ENCODE results near the gene CAMSAP2.
"Not testable (repeated sequence)": the region's sequence is repeated elsewhere in the genome, so short reads cannot be mapped to it uniquely, and the experiment has no call there.

The CAMSAP2 gene

GRCh38 chr1:200783926-200784325 lies 45.2 kb downstream of the CAMSAP2 start:
- DNase-seq: no peak

- DNase-seq: peak; percentile 9
Observed at GRCh38 chr1:200784576-200784975, 45.9 kb downstream of the CAMSAP2 start.

GRCh38 chr1:200786788-200787187 lies 48.1 kb downstream of the CAMSAP2 start:
- DNase-seq: peak; percentile 32

GRCh38 chr1:200787896-200788387 lies 49.2 kb downstream of the CAMSAP2 start:
- DNase-seq: no peak

GRCh38 chr1:200791012-200791411 lies 52.3 kb downstream of the CAMSAP2 start:
- not testable (repeated sequence) for DNase-seq

- DNase-seq: no peak
Observed at GRCh38 chr1:200793677-200794076, 55.0 kb downstream of the CAMSAP2 start.

GRCh38 chr1:200794506-200795065 lies 55.9 kb downstream of the CAMSAP2 start:
- peak; percentile 34 for DNase-seq

- peak; percentile 60 for DNase-seq
Observed at GRCh38 chr1:200795156-200795555, 56.5 kb downstream of the CAMSAP2 start.

GRCh38 chr1:200802042-200802441 lies 63.3 kb downstream of the CAMSAP2 start:
- no peak for DNase-seq

GRCh38 chr1:200802865-200803512 lies 64.3 kb downstream of the CAMSAP2 start:
- DNase-seq: peak; percentile 78

- DNase-seq: no peak
Observed at GRCh38 chr1:200805719-200806118, 67.0 kb downstream of the CAMSAP2 start.

- no peak for DNase-seq
Observed at GRCh38 chr1:200808846-200809245, 70.2 kb downstream of the CAMSAP2 start.

- DNase-seq: no peak
Observed at GRCh38 chr1:200811704-200812103, 73.0 kb downstream of the CAMSAP2 start.

- not testable (repeated sequence) for DNase-seq
Observed at GRCh38 chr1:200816624-200817224, 78.0 kb downstream of the CAMSAP2 start.

GRCh38 chr1:200818248-200818647 lies 79.6 kb downstream of the CAMSAP2 start:
- no peak for DNase-seq

GRCh38 chr1:200819726-200820125 lies 81.0 kb downstream of the CAMSAP2 start:
- no peak for DNase-seq

GRCh38 chr1:200831091-200831490 lies 92.4 kb downstream of the CAMSAP2 start:
- DNase-seq: no peak

- peak; percentile 81 for DNase-seq
Observed at GRCh38 chr1:200834383-200834782, 95.7 kb downstream of the CAMSAP2 start.

- DNase-seq: no peak
Observed at GRCh38 chr1:200836213-200836612, 97.5 kb downstream of the CAMSAP2 start.

- peak; percentile 32 for DNase-seq
Observed at GRCh38 chr1:200837931-200838571, 99.4 kb downstream of the CAMSAP2 start.

- peak; percentile 79 for DNase-seq
Observed at GRCh38 chr1:200838676-200839445, 100.2 kb downstream of the CAMSAP2 start.

GRCh38 chr1:200845360-200845759 lies 106.7 kb downstream of the CAMSAP2 start:
- DNase-seq: no peak

GRCh38 chr1:200846398-200846797 lies 107.7 kb downstream of the CAMSAP2 start:
- no peak for DNase-seq
